Left lung (tissue), 10 donors: ENCODE measurements around the gene DNAAF9. TPM values are rescaled to one million over a fixed set of nuclear protein-coding genes. Genes with fewer than 3 reads are reported as not detected.

ENCODE experiments used
- ATAC-seq: fragments of 200-7000 bp; cut with Tn5 transposase; one replicate; pipeline ENCODE4 v1.9.1; 2020; ENCODE audit warnings: moderate library complexity
- DNase-seq, 4 donors: peaks; one replicate each; pipeline ENCODE4 v3.0.0-alpha.2; 2013 to 2020
- H3K27ac ChIP-seq, 2 donors: fragments of 200-600 bp; sonication (generic) in 1 of 2; one replicate each; pipeline versions ENCODE4 v1.5.0 to v1.8.0; 2020 to 2021
- H3K27me3 ChIP-seq, 2 donors: fragments of 200-600 bp; sonication (generic) in 1 of 2; one replicate each; pipeline versions ENCODE4 v1.5.0 to v1.8.0; 2020 to 2021
- H3K36me3 ChIP-seq, 2 donors: fragments of 200-600 bp; sonication (generic) in 1 of 2; one replicate each; pipeline versions ENCODE4 v1.5.0 to v1.8.0; 2020 to 2021
- H3K4me1 ChIP-seq, 2 donors: fragments of 200-600 bp; one replicate each; pipeline ENCODE4 v1.8.0; 2021
- H3K4me3 ChIP-seq, 2 donors: fragments of 200-600 bp; sonication (generic) in 1 of 2; one replicate each; pipeline versions ENCODE4 v1.5.0 to v1.8.0; 2020 to 2021; ENCODE audit warnings: mild to moderate bottlenecking in 1 of 2
- H3K9me3 ChIP-seq, 2 donors: fragments of 200-600 bp; sonication (generic) in 1 of 2; one replicate each; pipeline versions ENCODE4 v1.5.0 to v1.8.0; 2020 to 2021
- CTCF ChIP-seq, 2 donors: fragments of 200-600 bp; sonication (generic) in 1 of 2; IDR thresholded peaks; one replicate each; pipeline versions ENCODE4 v1.5.0 to v1.8.0; 2021; ENCODE audit warnings: antibody characterized with exemption in 2 of 2
- intact Hi-C, 2 donors: fragments of 100-400 bp; cut with DNase I; formaldehyde crosslinking; loops; one replicate each; pipeline versions ENCODE4 v1.11.2 to v1.14.2; 2022
- polyA plus RNA-seq, 6 donors: library from polyadenylated mRNA; unstranded; fragments of 120-200 nt; gene quantifications; one replicate each; pipeline ENCODE4 v1.2.1, GENCODE V29; 2013; ENCODE audit not compliant: insufficient read length in 6 of 6
- total RNA-seq, 2 donors: library from RNA; stranded (reverse); fragmentation: NEBNext Ultra II Directional; extraction: Animal tissue kit (Norgen Biotek cat#: 25700); gene quantifications; one replicate each; pipeline ENCODE4 v1.2.1, GENCODE V29; 2021
- donor health status: DM: no; HTN: yes; CAD: no.
- donor health status: DM: no; HTN: no; CAD: no.

Gene DNAAF9
- total and polyA plus RNA-seq, 8 donors: 16.9 to 26.3 (median 25.0) TPM

GRCh38 chr20:3412600-3413392, 5.3 kb upstream of the DNAAF9 start:
- Histone ChIP-seq H3K9me3 (no peaks in the 10 kb centered on the region), H3K36me3 (no peaks in the 10 kb centered on the region), H3K27me3 (no peaks in the 10 kb centered on the region), H3K27ac (no peak overlapping the region), H3K4me1 (no peaks in the 10 kb centered on the region), H3K4me3 (no peak overlapping the region)
- DNase-seq (no peak), ATAC-seq (no peak)
- intact Hi-C loops: no loop called here
- TF ChIP-seq CTCF (IDR thresholded peaks at IDR 0.05): no peak

- Histone ChIP-seq H3K4me3 (no peak overlapping the region), H3K9me3 (no peaks in the 10 kb centered on the region), H3K27me3 (no peaks in the 10 kb centered on the region), H3K27ac (no peak overlapping the region), H3K36me3 (no peaks in the 10 kb centered on the region), H3K4me1 (peaks cover 4 to 13% of the 10 kb centered on the region in 2 donors)
- ATAC-seq (no peak), DNase-seq (no peak)
- TF ChIP-seq CTCF (IDR thresholded peaks at IDR 0.05): no peak
- intact Hi-C loops: no loop called here
These were observed 3.0 kb upstream of the DNAAF9 start for GRCh38 chr20:3410464-3410863.

GRCh38 chr20:3409417-3409816, 1.9 kb upstream of the DNAAF9 start:
- Histone ChIP-seq H3K9me3 (no peaks in the 10 kb centered on the region), H3K27me3 (no peaks in the 10 kb centered on the region), H3K27ac (peak overlapping the region in 1 of 2 donors; percentile 89), H3K4me1 (peaks cover 4 to 17% of the 10 kb centered on the region in 2 donors), H3K4me3 (peak overlapping the region in 1 of 2 donors; percentile 71), H3K36me3 (no peaks in the 10 kb centered on the region)
- intact Hi-C loops: no loop called here
- no peak for TF ChIP-seq CTCF (IDR thresholded peaks at IDR 0.05)
- no peak for ATAC-seq
- no peak for DNase-seq

GRCh38 chr20:3407771-3408637, 535 bp upstream of the DNAAF9 start:
- DNase-seq (peak; percentile 80 to 91 (median 82)), ATAC-seq (peak; percentile 85)
- Histone ChIP-seq H3K9me3 (no peaks in the 10 kb centered on the region), H3K27ac (peak overlapping the region; percentile 81 to 89), H3K36me3 (no peaks in the 10 kb centered on the region), H3K27me3 (no peaks in the 10 kb centered on the region), H3K4me3 (peak overlapping the region; percentile 71 to 75), H3K4me1 (peaks cover 4 to 17% of the 10 kb centered on the region in 2 donors)
- intact Hi-C loops: no loop called here
- no peak for TF ChIP-seq CTCF (IDR thresholded peaks at IDR 0.05)
